Measurements from ENCODE around the gene TSC22D1.

TSC22D1 gene

DNA sequence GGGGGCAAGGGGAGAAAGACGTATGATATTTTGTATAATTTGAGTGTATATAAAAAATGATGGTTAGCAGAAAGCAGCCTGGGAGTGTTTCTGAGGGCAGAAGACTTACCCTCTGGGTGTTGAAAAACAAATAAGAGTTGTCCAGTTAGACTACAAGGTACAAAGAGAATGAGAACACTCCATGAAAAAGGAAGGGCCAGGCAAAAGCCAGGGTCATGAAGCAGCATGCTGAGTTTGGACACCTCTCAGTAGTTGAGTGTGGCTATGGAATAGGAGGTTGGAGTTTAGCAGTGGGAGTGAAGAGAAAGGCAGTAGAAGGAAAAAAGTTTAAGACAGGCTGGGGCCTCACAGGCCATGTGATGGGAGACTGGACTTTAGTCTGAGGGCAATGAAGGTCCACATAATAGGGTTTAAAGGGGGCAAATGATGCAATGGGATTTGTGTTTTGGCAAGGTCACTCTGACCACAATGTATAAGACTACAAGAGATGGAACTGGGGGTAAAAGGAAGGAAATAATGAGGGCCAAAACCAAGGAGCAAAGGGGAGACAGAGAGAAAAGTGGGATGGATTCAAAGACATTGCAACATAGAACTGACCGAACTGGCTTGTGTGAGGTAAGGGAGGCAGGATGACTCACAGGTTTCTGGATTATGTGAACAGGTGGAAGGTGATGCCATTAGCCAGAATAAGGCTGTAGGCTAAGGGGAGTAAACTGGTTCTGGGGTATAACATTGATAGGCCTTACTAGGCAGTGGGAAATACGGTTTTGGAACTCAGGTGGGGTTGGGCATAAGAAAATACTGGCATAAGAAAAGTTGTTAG is 125.9 kb downstream of the TSC22D1 start:
- DNase-seq = no peak

GRCh38 chr13:44448875-44449274 is 127.3 kb downstream of the TSC22D1 start:
- no peak for DNase-seq

- DNase-seq = no peak
Measured at GRCh38 chr13:44448373-44448772, 127.8 kb downstream of the TSC22D1 start.

DNA sequence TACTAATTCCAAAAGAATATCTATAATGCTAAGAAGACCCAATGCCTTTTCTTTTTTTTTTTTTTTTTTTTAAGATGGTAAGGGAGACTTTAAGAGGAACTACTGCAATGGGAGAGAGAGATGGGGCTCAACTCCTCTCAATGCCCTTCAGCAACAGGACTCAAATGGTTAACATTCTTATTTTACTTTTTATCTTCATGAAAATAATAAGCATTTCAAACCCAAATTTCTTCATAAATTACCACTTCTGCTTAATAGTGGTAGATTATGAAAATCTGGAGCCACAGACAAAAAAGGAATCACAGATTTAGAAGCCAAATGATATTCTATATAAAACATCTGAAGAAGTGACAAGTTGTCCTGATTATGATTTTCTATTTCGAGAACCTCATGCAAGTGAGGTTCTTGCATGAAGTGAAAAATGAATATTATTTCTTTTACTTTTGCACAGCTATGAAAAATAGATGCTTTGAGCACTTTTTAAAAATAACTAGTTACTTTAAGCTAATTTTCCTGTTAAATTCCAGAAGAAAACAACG is 128.3 kb downstream of the TSC22D1 start:
- no peak for DNase-seq

- DNase-seq = no peak
Measured at GRCh38 chr13:44440046-44440608, 136.0 kb downstream of the TSC22D1 start.

DNA sequence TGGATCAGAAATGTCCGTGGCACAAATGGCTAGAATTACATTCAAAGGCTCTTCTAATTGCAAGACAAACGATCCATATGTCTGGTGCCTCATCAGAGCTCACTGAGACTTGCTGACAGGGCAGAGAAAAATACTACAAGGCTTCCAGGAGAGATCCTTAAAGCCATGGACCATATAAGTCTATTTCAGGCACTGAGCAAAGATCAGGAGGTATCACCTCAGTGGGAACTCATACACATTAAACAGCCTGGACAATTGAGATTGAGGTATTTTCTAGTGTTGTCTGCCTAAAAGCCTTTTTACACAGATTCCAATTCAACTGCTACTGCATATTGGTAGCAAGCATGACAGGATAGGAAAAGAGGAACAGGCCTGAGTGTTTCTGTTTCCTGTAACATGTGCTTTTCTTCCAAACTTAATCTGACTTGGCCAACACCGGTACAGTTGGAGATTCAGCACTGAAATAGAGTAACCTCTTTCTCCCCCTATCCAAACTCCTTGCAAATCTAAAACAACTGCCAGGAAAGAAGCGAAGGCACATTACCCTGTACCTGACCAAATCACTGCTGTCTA is 136.6 kb downstream of the TSC22D1 start:
- no peak for DNase-seq

GRCh38 chr13:44438234-44438579 is 137.9 kb downstream of the TSC22D1 start:
- DNase-seq = no peak

DNA sequence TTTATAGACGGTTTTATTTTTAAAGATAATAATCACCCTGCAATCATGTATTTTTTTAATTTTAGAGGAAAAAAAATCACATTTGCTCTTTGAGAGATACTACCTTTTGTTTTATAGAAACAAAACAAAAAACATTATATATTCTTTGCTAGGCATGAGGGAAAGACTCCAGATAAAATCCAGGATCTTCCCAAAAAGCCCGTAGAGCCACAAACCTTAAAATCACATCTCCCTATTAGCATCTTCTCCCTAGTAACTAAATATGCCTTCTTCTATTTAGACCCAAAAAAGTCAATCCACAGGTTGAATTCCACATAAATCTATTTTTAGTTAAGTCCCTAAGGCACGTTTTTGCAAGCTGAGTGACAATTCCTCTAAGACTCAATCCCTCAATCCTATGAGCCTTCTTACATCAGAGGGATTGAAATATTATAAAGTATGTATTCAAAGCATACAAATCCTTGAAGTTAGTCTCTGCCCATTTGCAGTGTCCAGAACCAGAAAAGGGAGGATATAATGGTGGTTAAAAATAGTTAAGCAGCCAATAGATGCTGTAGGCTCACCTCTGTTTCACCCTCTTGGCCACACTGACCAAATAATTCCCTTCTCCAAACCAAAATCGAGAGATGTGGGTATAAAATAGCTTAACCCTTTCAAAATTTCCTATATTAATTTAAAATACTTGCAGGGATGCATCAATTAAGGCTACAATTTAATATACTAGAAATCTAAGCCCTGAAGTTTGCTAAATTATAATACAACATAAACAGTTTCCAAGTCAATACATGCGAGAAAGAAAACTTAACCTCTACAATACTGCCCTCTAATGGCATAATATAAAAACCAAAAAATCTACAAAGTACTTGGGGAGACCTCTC is 138.5 kb downstream of the TSC22D1 start:
- DNase-seq = peak in 1 of 2 donors; percentile 86

DNA sequence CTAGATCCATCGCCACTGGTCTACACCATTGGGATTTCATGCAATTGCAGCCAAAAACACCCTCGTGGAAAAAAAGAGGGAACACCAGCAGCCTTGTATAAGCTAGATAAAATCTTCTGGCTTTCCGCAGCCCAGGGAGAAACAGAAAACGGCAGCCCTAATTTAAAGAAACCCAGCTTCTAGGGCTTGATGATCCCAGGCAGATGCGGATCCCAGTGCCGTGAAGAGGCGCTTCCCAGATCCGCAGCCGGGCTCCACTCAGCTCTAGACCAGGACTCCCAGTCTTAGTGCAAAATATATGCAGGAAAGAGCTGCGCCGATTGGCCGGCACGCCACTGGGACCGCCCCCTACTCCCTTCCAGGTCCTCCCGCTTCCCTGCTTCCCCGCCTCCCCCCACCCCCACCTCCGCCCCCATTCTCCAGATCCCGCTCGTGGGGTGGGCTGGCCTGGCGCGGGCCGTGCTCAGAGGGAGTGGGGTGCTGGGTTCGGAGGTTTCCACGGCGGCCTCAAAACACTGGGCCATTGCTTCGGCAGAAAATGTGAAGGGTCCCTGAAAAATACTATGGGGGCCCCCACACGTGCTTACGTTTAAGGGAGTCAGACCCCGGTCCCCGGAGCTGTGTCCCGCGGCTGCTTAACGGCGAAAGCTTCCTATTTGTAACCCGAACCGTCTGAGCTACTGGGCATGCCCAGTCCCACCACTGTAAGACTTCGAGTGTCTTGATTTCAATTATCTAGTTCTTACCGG is 139.4 kb downstream of the TSC22D1 start:
- peak; percentile 94 to 98 for DNase-seq

- no peak for DNase-seq
Measured at GRCh38 chr13:44435919-44436510, 140.1 kb downstream of the TSC22D1 start.

DNA sequence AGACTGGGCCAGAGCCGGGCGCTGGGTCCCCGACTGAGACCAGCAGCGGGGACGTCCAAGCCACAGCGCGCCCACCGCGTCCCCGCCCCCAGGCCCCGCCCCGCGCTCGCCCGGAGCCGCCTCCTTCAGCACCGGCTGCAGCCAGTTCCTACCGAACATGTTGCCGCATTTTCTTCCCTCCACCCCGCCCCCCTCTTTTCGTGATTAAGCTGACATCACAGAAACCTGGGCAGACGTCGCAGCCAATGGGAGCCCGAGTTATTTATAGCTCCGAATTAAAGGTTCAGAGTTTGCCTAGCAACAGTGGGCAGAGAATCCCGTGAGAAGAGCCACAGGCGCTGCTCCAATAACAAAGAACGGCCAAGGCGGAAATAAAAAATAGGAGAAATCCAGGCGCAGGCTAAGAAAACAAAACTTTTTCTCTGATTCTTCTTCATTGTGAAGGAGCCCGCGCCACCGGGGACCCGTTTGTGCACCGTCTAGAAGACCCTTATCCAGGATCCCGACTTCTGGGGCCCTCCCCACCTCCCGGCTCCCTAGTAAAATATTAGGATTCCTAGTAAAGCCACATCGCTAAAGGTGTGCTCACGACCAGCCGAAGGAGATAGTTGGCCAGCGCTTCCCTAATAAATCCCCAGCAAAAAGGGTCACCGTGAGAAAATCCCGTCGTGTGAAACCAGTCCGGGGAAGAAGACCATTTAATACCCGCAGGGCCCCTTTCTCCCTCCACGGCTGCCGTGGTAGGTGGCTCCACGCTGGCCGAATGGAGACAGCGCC is 140.8 kb downstream of the TSC22D1 start:
- DNase-seq = peak; percentile 89

DNA sequence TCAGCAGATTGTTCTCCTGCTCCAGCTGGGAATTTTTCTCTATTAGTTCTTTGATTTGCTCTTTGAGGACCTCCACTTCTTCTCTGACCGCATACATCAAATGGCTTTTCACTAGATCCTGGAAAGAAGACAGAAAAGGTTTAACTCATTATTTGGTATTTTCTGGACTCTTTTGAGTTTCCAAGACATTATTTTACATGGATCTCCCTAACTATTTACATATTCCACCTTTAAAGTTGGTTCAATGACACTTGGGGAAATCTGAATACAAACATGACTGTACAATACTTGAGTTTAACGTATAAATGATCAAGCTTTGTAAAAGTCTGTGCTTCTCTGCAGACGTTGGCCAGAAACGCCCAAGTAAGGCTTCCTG is 141.4 kb downstream of the TSC22D1 start:
- peak in 1 of 2 donors; percentile 71 for DNase-seq

- peak; percentile 28 to 71 for DNase-seq
Measured at GRCh38 chr13:44433863-44434765, 142.0 kb downstream of the TSC22D1 start.

DNA sequence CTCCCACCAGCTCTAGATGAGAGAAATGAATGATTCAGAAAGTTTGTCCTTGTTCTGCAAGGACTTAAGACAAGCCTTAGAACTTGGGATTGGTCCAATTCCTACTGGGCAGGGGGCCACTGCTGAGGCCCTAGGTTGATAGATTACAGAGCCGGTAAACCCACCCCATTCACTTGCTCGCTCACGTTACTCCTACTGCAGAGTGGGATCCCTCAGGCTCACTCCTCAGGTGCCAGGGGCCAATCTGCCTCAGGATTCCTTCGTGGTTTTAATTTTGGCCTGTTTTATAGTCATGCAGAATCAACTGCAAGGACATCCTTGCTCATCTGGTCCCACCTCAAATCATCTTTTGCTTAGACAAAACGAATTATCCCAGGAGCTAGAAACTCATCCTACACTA is 143.5 kb downstream of the TSC22D1 start:
- no peak for DNase-seq

DNA sequence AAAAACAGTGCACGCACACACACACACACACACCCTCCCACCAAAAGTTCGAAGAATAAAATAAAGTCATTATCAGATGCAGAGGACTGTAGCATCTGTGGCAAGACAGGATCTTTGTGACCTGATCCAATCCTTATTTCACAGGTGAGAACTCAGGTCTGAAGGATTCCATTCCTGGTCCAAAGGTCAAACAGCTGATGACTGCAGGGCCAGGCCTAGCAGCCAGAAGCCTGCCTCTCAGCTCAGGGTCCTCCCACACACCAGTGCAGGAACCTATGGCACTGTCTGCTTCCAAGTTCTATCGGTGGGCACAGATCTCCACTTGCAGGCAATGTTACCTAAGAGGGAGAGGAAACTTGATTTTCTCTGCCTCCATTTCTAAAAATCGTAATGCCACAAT is 145.0 kb downstream of the TSC22D1 start:
- DNase-seq = no peak

GRCh38 chr13:44429311-44429710 is 146.8 kb downstream of the TSC22D1 start:
- no peak for DNase-seq

- DNase-seq = no peak
Measured at GRCh38 chr13:44426461-44426860, 149.7 kb downstream of the TSC22D1 start.

DNA sequence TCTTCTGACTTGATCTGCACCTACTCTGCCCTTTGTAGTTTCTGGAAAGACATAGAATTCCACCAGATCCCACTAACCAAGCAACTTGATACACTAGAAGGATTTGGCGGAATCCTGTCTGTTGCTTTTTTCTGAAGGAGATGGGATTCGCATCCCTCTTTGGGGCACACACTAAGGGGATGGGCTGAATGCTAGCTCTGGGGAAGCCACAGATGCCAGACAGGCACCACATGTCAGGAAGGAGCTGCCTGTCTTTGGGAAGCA is 150.4 kb downstream of the TSC22D1 start:
- no peak for DNase-seq

DNA sequence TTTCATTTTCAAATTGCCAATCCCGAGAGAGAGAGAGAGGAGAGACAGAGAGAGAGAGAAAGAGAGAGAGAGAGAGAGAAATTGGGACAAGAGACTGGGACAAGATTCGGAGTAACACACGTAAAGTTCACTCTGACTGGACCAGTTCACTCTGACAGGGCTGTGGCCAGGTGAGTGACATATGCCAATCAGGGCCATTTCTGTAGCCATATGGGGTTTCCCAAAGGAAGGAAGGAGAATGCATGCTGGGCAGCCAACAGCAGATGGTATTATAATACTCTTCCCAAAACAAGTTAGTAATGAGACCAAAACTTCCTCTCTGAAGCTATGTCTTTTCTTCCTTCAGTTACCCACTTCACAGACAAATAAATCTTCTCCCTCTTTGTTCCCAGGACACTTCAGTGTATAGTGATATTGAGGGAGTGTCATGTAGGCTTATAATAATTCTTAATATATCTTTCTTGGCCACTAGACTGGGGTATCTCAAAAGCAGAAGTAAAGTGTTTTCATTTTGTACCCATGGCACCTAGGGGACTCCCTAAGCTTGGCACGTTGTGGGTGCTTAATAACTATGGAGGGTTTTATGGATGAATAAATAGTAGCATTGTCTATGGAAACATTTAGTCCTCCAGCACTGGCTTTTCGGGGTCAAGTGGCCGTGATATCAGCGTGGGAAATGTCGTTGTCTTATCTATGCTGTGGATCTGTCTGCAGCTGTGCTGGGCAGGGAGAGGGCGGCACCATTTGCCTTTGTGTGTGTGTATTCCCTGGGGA is 150.9 kb downstream of the TSC22D1 start:
- DNase-seq = no peak
